HEK293 (cell line): Measurements from ENCODE around the gene OLA1.

Source experiments
- CTCF ChIA-PET: fragments of 350-600 bp; formaldehyde crosslinking; extraction: SDS; loops from one replicate; lab custom pipeline; 2021; ENCODE audit warnings: antibody characterized with exemption; lab: Yijun Ruan, JAX
- POLR2A ChIA-PET: fragments of 300-600 bp; formaldehyde crosslinking; extraction: SDS; loops from one replicate; lab custom pipeline; 2020; ENCODE audit warnings: antibody characterized with exemption, inconsistent platforms; lab: Yijun Ruan, JAX
- H3K27ac ChIP-seq: fragments of 200-500 bp; sonication (Bioruptor generic); 2 replicates; pipeline ENCODE4 v1.5.1; 2014; ENCODE audit warnings: low read depth, low read length, control low read depth, inconsistent platforms; ENCODE audit errors: extremely low read depth
- H3K36me3 ChIP-seq, 2 experiments: fragments of 200-500 bp in 1 of 2; sonication (Bioruptor generic) in 1 of 2; 1 replicate in 1 of 2; 2 replicates in 1 of 2; pipeline ENCODE4 v1.5.1; 2014 to 2017; ENCODE audit warnings: inconsistent platforms in 2 of 2, low read length in 2 of 2; ENCODE audit not compliant: control insufficient read depth in 2 of 2, insufficient read depth in 1 of 2
- H3K4me1 ChIP-seq: fragments of 200-500 bp; sonication (Bioruptor generic); 2 replicates; pipeline ENCODE4 v1.5.1; 2014; ENCODE audit warnings: mild to moderate bottlenecking, low read length, inconsistent platforms; ENCODE audit not compliant: control insufficient read depth, insufficient read depth
- H3K4me3 ChIP-seq: 2 replicates; pipeline ENCODE4 v1.5.1; 2011; ENCODE audit warnings: low read depth, mild to moderate bottlenecking, control low read depth, low read length, moderate library complexity
- H3K9me3 ChIP-seq: fragments of 200-500 bp; sonication (Bioruptor generic); 2 replicates; pipeline ENCODE4 v1.5.1; 2014; ENCODE audit warnings: low read depth, low read length, inconsistent platforms; ENCODE audit not compliant: control insufficient read depth, insufficient read depth
- BCL11B ChIP-seq: fragments of 450-650 bp; formaldehyde crosslinking; IDR thresholded peaks from 2 replicates; pipeline ENCODE4 v1.5.1; 2016; ENCODE audit warnings: low read depth, missing biosample characterization, missing genetic modification characterization
- ZNF112 ChIP-seq: fragments of 450-650 bp; formaldehyde crosslinking; IDR thresholded peaks from 2 replicates; pipeline ENCODE4 v1.5.0; 2017; ENCODE audit warnings: missing biosample characterization, missing genetic modification characterization
- ZNF148 ChIP-seq: fragments of 450-650 bp; formaldehyde crosslinking; IDR thresholded peaks from 2 replicates; pipeline ENCODE4 v1.5.0; 2017; ENCODE audit warnings: missing biosample characterization, missing genetic modification characterization, borderline replicate concordance
- ZNF311 ChIP-seq: fragments of 450-650 bp; formaldehyde crosslinking; IDR thresholded peaks from 2 replicates; pipeline ENCODE4 v1.5.1; 2017; ENCODE audit warnings: missing biosample characterization, missing genetic modification characterization, borderline replicate concordance
- ZNF423 ChIP-seq: fragments of 450-650 bp; formaldehyde crosslinking; IDR thresholded peaks from 2 replicates; pipeline ENCODE4 v1.5.1; 2016; ENCODE audit warnings: missing biosample characterization, missing genetic modification characterization
- ZNF514 ChIP-seq: fragments of 450-650 bp; formaldehyde crosslinking; IDR thresholded peaks from 2 replicates; pipeline ENCODE4 v1.5.1; 2016; ENCODE audit warnings: missing biosample characterization, missing genetic modification characterization
- ZNF561 ChIP-seq: fragments of 450-650 bp; IDR thresholded peaks from 2 replicates; pipeline ENCODE4 v1.5.1; 2018; ENCODE audit warnings: missing biosample characterization, missing genetic modification characterization, borderline replicate concordance
- ZNF596 ChIP-seq: fragments of 450-650 bp; IDR thresholded peaks from 2 replicates; pipeline ENCODE4 v1.5.0; 2018; ENCODE audit warnings: missing biosample characterization, mild to moderate bottlenecking, missing genetic modification characterization, moderate library complexity
- ZNF692 ChIP-seq: fragments of 450-650 bp; formaldehyde crosslinking; IDR thresholded peaks from 2 replicates; pipeline ENCODE4 v1.5.1; 2016; ENCODE audit warnings: missing biosample characterization, missing genetic modification characterization
- ZNF837 ChIP-seq: fragments of 450-650 bp; formaldehyde crosslinking; IDR thresholded peaks from 2 replicates; pipeline ENCODE4 v1.5.1; 2016; ENCODE audit warnings: missing biosample characterization, missing genetic modification characterization
- TF ChIP-seq, protein P1 (sequence below): fragments of 450-650 bp; formaldehyde crosslinking; conservative IDR thresholded peaks from 2 replicates; pipeline ENCODE4 v1.5.1; 2016; ENCODE audit warnings: low read depth, missing biosample characterization, missing genetic modification characterization

Gene OLA1

DNA sequence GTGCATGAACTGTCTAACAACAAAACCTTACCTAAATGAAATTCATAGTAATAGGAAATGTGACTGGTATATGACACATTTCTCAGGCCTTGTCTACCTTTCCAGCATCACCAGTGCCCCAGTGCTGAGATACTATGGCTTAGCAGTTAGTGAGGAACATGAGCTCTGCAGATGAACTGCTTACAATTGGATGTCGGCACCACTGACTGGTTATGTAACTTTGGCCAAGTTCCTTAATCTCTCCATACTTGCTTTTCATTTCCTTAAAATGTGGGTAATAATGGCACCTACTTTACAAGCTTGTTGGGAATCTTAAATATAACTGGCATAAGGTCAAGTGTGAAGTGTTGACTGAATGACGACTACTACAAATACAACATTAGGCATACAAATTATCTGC lies 136.3 kb downstream of the OLA1 start:
- H3K4me3 ChIP-seq = no peak overlapping the region
- H3K4me1 ChIP-seq = no peaks in the 10 kb centered on the region
- peaks cover 0 to 9% of the 10 kb centered on the region in 2 experiments; a peak in 1 of 3 replicates for H3K36me3 ChIP-seq
- ChIA-PET CTCF (interaction anchor here (0.7 kb wide), 1 partner anchor 46 kb away, joined by 3 read pairs; no protein-coding TSS in a partner anchor), POLR2A (no interaction called here)
- no peak overlapping the region for H3K27ac ChIP-seq
- H3K9me3 ChIP-seq = no peaks in the 10 kb centered on the region
- TF ChIP-seq ZNF311 (tag by site-specific recombination) = no peak

DNA sequence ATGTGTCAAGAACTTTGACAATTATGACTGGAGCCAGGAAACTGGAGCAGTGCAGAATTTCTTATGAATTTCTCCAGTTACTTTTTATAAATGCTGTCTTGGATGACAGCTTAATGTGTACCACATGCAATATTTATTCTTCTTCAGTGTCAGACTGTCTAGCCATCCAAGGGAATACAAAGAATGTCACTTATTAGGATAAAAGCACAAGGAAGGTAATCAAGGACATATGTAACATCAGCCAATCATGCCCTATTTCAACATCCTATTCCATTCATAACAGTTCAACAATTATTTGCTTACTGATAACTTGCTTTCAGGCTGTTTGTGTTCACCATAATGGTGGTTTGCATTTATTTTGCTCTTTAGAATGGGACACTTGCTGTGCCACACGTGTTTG lies 139.8 kb downstream of the OLA1 start:
- POLR2A ChIA-PET = no interaction called here

More for the DNA sequence above, 139.8 kb downstream of the OLA1 start:
- H3K4me3 ChIP-seq = no peak overlapping the region
- TF ChIP-seq ZNF514 (tag by site-specific recombination) (no peak), ZNF423 (tag by site-specific recombination) (no peak), ZNF596 (tag by site-specific recombination) (no peak), ZNF837 (tag by site-specific recombination) (no peak), ZNF112 (tag by site-specific recombination) (no peak), BCL11B (no peak), ZNF561 (tag by site-specific recombination) (no peak), ZNF148 (tag by site-specific recombination) (no peak), ZNF692 (tag by site-specific recombination) (no peak)
- TF ChIP-seq, protein P1, sequence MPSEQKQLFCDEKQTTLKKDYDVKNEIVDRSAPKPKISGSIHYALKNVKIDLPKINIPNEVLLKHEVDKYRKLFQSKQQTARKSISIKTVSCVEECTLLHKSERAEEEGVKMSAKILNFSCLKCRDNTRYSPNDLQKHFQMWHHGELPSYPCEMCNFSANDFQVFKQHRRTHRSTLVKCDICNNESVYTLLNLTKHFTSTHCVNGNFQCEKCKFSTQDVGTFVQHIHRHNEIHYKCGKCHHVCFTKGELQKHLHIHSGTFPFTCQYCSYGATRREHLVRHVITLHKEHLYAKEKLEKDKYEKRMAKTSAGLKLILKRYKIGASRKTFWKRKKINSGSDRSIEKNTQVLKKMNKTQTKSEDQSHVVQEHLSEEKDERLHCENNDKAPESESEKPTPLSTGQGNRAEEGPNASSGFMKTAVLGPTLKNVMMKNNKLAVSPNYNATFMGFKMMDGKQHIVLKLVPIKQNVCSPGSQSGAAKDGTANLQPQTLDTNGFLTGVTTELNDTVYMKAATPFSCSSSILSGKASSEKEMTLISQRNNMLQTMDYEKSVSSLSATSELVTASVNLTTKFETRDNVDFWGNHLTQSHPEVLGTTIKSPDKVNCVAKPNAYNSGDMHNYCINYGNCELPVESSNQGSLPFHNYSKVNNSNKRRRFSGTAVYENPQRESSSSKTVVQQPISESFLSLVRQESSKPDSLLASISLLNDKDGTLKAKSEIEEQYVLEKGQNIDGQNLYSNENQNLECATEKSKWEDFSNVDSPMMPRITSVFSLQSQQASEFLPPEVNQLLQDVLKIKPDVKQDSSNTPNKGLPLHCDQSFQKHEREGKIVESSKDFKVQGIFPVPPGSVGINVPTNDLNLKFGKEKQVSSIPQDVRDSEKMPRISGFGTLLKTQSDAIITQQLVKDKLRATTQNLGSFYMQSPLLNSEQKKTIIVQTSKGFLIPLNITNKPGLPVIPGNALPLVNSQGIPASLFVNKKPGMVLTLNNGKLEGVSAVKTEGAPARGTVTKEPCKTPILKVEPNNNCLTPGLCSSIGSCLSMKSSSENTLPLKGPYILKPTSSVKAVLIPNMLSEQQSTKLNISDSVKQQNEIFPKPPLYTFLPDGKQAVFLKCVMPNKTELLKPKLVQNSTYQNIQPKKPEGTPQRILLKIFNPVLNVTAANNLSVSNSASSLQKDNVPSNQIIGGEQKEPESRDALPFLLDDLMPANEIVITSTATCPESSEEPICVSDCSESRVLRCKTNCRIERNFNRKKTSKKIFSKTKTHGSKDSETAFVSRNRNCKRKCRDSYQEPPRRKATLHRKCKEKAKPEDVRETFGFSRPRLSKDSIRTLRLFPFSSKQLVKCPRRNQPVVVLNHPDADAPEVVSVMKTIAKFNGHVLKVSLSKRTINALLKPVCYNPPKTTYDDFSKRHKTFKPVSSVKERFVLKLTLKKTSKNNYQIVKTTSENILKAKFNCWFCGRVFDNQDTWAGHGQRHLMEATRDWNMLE (tag by site-specific recombination) = no peak
- H3K36me3 ChIP-seq = peaks cover 0 to 5% of the 10 kb centered on the region in 2 experiments; a peak in 1 of 3 replicates
- no peaks in the 10 kb centered on the region for H3K9me3 ChIP-seq
- no peak overlapping the region for H3K27ac ChIP-seq
- H3K4me1 ChIP-seq = no peaks in the 10 kb centered on the region
- CTCF ChIA-PET = interaction anchor here (1.3 kb wide), 1 partner anchor 233 kb away, joined by 3 read pairs; no protein-coding TSS in a partner anchor
